ENCODE data around the gene MRNIP.

- TF ChIP-seq CTCF (IDR thresholded peaks at IDR 0.05; ENCODE audit: insufficient read depth, low read length) (no peak), POLR2AphosphoS5 (IDR thresholded peaks at IDR 0.05; ENCODE audit: low read depth) (no peak)
These were observed 17.0 kb downstream of the MRNIP start for GRCh38 chr5:179841621-179842020.

Measured in HL-60 (cell line).